ENCODE measurements around the gene IGFN1.

DNA sequence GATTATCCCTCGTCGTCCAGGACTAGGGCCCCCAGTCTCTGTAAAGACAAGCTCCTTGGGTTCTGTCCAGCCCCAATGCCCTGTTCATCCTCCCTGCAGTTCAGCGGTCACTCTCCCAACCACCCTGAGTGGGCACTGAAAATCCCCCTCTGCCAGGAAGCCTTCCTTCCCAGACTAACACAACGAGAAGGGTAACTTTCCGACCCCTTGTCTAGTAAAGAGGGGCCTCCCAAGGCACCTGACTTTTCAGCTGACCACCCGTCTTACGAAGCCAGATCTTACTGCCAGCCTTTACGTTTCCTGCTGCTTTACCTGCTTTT is 49.7 kb upstream of the IGFN1 start:
- TF ChIP-seq POLR2A (IDR thresholded peaks at IDR 0.05; ENCODE audit: low read length) (no peak), GATA1 (IDR thresholded peaks at IDR 0.05; ENCODE audit: low read depth, low read length) (no peak)

Measured in erythroblast (primary cell).